Endothelial cell of umbilical vein (primary cell): ENCODE measurements around the gene SNX18. TPM values are rescaled to one million over a fixed set of nuclear protein-coding genes. Genes with fewer than 3 reads are reported as not detected.

Experiments used
- BruUV-seq: library from RNA; stranded (reverse); fragments of 400-500 nt; replicated peaks from 2 replicates; lab custom pipeline; 2021; lab: Mats Ljungman, UMichigan
- CTCF ChIA-PET: fragments of 300-600, 350-600 bp; sonication (Branson Sonifier 250); formaldehyde crosslinking; loops from one replicate; lab custom pipeline; 2021; ENCODE audit warnings: antibody characterized with exemption, inconsistent platforms; lab: Charles Lee
- POLR2A ChIA-PET: fragments of 300-600, 350-600 bp; sonication (Branson Sonifier 250); formaldehyde crosslinking; loops from one replicate; lab custom pipeline; 2021; ENCODE audit warnings: antibody characterized with exemption, inconsistent platforms; lab: Charles Lee
- DNase-seq: peaks from one replicate; pipeline ENCODE4 v3.0.0-alpha.2; 2011; ENCODE audit warnings: low read depth, low spot score
- FAIRE-seq: peaks from 2 replicates; lab custom pipeline; 2011; peaks lifted over from hg19 to GRCh38; lab: Jason Lieb, UNC
- H2AFZ ChIP-seq: 2 replicates; pipeline ENCODE4 v1.6.0; 2012; ENCODE audit warnings: low read depth, low read length, control low read depth, inconsistent platforms
- H3K27ac ChIP-seq: 2 replicates; pipeline ENCODE4 v1.5.1; 2011; ENCODE audit warnings: low read depth, mild to moderate bottlenecking, control low read depth, low read length, moderate library complexity; ENCODE audit not compliant: insufficient read depth
- H3K27me3 ChIP-seq, 2 experiments: 2 replicates each; pipeline versions ENCODE4 v1.6.0 to v1.6.1; 2011; ENCODE audit warnings: low read length in 2 of 2, mixed read lengths in 1 of 2; ENCODE audit not compliant: control insufficient read depth in 2 of 2, insufficient read depth in 2 of 2
- H3K36me3 ChIP-seq, 2 experiments: 2 replicates in 1 of 2; 3 replicates in 1 of 2; pipeline ENCODE4 v1.5.1; 2011; ENCODE audit warnings: low read length in 2 of 2, mild to moderate bottlenecking in 1 of 2, moderate library complexity in 1 of 2; ENCODE audit not compliant: control insufficient read depth in 2 of 2, insufficient read depth in 2 of 2; ENCODE audit errors: extremely low read depth in 1 of 2
- H3K4me1 ChIP-seq: 3 replicates; pipeline ENCODE4 v1.5.1; 2011; ENCODE audit warnings: mild to moderate bottlenecking, low read length; ENCODE audit not compliant: control insufficient read depth, insufficient read depth; ENCODE audit errors: extremely low read depth
- H3K4me2 ChIP-seq: 2 replicates; pipeline ENCODE4 v1.6.1; 2011; ENCODE audit warnings: low read length, control low read depth, mixed read lengths; ENCODE audit not compliant: insufficient read depth
- H3K4me3 ChIP-seq, 3 experiments: fragments of 200-600 bp in 1 of 3; sonication (generic), shearing (Covaris generic) in 1 of 3; replicated peaks in 1 of 3; 2 replicates each; pipeline ENCODE4 v1.5.1; 2011 to 2016; ENCODE audit warnings: control low read depth in 3 of 3, low read length in 3 of 3, mild to moderate bottlenecking in 2 of 3, inconsistent platforms in 1 of 3, low read depth in 1 of 3, moderate library complexity in 1 of 3; ENCODE audit not compliant: insufficient read depth in 1 of 3
- H3K79me2 ChIP-seq: 2 replicates; pipeline ENCODE4 v1.6.0; 2012; ENCODE audit warnings: low read length, inconsistent platforms; ENCODE audit not compliant: control insufficient read depth, insufficient read depth
- H3K9ac ChIP-seq: replicated peaks from 2 replicates; pipeline ENCODE3; 2011; ENCODE audit warnings: low read length, control low read depth; ENCODE audit not compliant: insufficient read depth; ENCODE audit errors: extremely low read depth
- H3K9me1 ChIP-seq: replicated peaks from 3 replicates; pipeline ENCODE4 v1.6.0; 2011; ENCODE audit warnings: mild to moderate bottlenecking, low read length; ENCODE audit not compliant: control insufficient read depth, insufficient read depth; ENCODE audit errors: extremely low read depth
- H3K9me3 ChIP-seq: replicated peaks from 2 replicates; pipeline ENCODE4 v1.5.1; 2012; ENCODE audit warnings: low read length, inconsistent platforms; ENCODE audit not compliant: control insufficient read depth, insufficient read depth
- H4K20me1 ChIP-seq: replicated peaks from 2 replicates; pipeline ENCODE3; 2011; ENCODE audit warnings: mild to moderate bottlenecking, low read length; ENCODE audit not compliant: control insufficient read depth, insufficient read depth; ENCODE audit errors: extremely low read depth
- CTCF ChIP-seq, 2 donors: IDR thresholded peaks; 1 replicate in 1 of 2; 2 replicates in 1 of 2; pipeline ENCODE4 v1.5.1; 2011; ENCODE audit warnings: low read length in 2 of 2, mild to moderate bottlenecking in 2 of 2, moderate library complexity in 2 of 2, control low read depth in 1 of 2, inconsistent platforms in 1 of 2, low read depth in 1 of 2; ENCODE audit not compliant: insufficient read depth in 1 of 2; ENCODE audit errors: extremely low read depth in 1 of 2
- EZH2 ChIP-seq: IDR thresholded peaks from 2 replicates; pipeline ENCODE4 v1.6.1; 2012; ENCODE audit warnings: borderline replicate concordance, low read depth, mild to moderate bottlenecking, moderate library complexity, low read length, inconsistent platforms; ENCODE audit not compliant: severe bottlenecking
- FOS ChIP-seq: IDR thresholded peaks from 2 replicates; pipeline ENCODE4 v1.6.1; 2011; ENCODE audit warnings: mild to moderate bottlenecking, low read length, moderate library complexity, borderline replicate concordance; ENCODE audit not compliant: insufficient read depth
- GATA2 ChIP-seq: IDR thresholded peaks from 2 replicates; pipeline ENCODE4 v1.7.0; 2011; ENCODE audit warnings: low read depth, mild to moderate bottlenecking, moderate library complexity, mixed read lengths, low read length; ENCODE audit not compliant: insufficient read length, insufficient read depth
- JUN ChIP-seq: IDR thresholded peaks from 2 replicates; pipeline ENCODE4 v1.6.1; 2011; ENCODE audit warnings: borderline replicate concordance, low read depth; ENCODE audit not compliant: insufficient read length, insufficient read depth
- MAX ChIP-seq: IDR thresholded peaks from 2 replicates; pipeline ENCODE4 v1.6.1; 2011; ENCODE audit not compliant: insufficient read depth, insufficient read length
- MYC ChIP-seq: IDR thresholded peaks from one replicate; pipeline ENCODE4 v1.6.1; 2011; ENCODE audit warnings: mild to moderate bottlenecking, low read depth, low read length
- POLR2A ChIP-seq: IDR thresholded peaks from 2 replicates; pipeline ENCODE4 v1.6.1; 2012; ENCODE audit warnings: low read depth, mild to moderate bottlenecking, control low read depth, low read length
- POLR2AphosphoS5 ChIP-seq: IDR thresholded peaks from 2 replicates; pipeline ENCODE4 v1.6.1; 2012; ENCODE audit warnings: low read depth, mild to moderate bottlenecking, control low read depth, low read length, moderate library complexity; ENCODE audit not compliant: insufficient read depth
- dilution Hi-C: fragments of 300-500 bp; cut with MboI; formaldehyde crosslinking; loops from one replicate; pipeline ENCODE4 v1.15.0; 2019; ENCODE audit warnings: low sequenced_read_pairs; ENCODE audit not compliant: extremely low pct_ligation_motif_present
- intact Hi-C: fragments of 100-400 bp; cut with micrococcal nuclease; formaldehyde crosslinking; loops from one replicate; pipeline ENCODE4 v1.10.0; 2022
- polyA plus RNA-seq, 4 experiments: library from polyadenylated mRNA; depleted of rRNA in 3 of 4; stranded (reverse) in 3 of 4; unstranded in 1 of 4; fragments of >200 nt; gene quantifications; 2 replicates each; pipeline versions ENCODE4 v1.2.1 to v1.2.3, GENCODE V29; 2011 to 2012; ENCODE audit warnings: missing spikeins in 1 of 4
- total RNA-seq: library from RNA; stranded (reverse); gene quantifications from 2 replicates; pipeline ENCODE4 v1.2.3, GENCODE V29; 2021

The SNX18 gene
- total and polyA plus RNA-seq, 2 donors (not counting 3 experiments of a cell fraction or from before 2014, with no cell fraction given) = 11.8 to 25.3 TPM

DNA sequence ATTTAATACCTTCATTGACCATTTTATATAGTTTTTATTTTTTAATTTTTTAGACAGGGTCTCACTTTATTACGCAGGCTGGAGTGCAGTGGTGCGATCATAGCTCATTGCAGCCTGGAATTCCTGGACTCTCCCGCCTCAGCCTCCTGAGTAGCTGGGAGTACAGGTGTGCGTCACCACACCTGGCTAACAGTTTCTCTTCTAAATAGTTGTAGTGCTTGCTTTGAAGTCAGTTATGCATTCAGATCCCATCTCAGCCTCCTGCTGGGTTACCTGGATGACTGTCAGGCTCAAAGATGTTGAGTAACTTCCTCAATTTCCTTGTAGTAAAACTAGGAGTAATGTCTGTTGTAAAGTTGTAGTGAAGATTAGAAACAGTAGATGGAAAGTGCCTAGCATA lies 21.4 kb downstream of the SNX18 start:
- Histone ChIP-seq H3K9me1 (no peaks in the 10 kb centered on the region), H3K4me2 (no peak overlapping the region), H3K4me1 (peaks cover 16% of the 10 kb centered on the region), H3K79me2 (peaks cover 40% of the 10 kb centered on the region), H3K27ac (no peak overlapping the region), H3K4me3 (no peak overlapping the region), H3K9ac (no peak overlapping the region), H3K27me3 (no peaks in the 10 kb centered on the region), H3K9me3 (no peaks in the 10 kb centered on the region), H2AFZ (no peak overlapping the region), H4K20me1 (no peaks in the 10 kb centered on the region), H3K36me3 (no peaks in the 10 kb centered on the region)
- intact Hi-C loops (no loop called here), dilution Hi-C loops (no loop called here)
- FAIRE-seq (no peak), DNase-seq (no peak)
- no TSS peak for BruUV-seq
- no peak for TF ChIP-seq GATA2
- no peak for TF ChIP-seq MAX
- no peak for TF ChIP-seq POLR2AphosphoS5
- no peak for TF ChIP-seq POLR2A
- TF ChIP-seq CTCF (IDR thresholded peaks at IDR 0.05; ENCODE audit: extremely low read depth in 1 of 2, insufficient read depth in 1 of 2, low read depth in 1 of 2, low read length in 2 of 2) = no peak
- no peak for TF ChIP-seq MYC
- no peak for TF ChIP-seq EZH2
- no peak for TF ChIP-seq FOS
- no peak for TF ChIP-seq JUN
- ChIA-PET POLR2A (no interaction called here), CTCF (interaction anchor here (1.1 to 1.7 kb wide), 4 partner anchors 11 to 306 kb away, joined by 3 to 7 read pairs (median 4); no protein-coding TSS in a partner anchor)
